NCI-H128 (cell line): Measurements from ENCODE around the gene APBA1.
A peak's percentile ranks its signal among the peaks of the same experiment; 100 is the strongest.

Experiments used
- DNase-seq: peaks from one replicate; lab custom pipeline; 2025; ENCODE audit not compliant: unreplicated experiment; lab: John Stamatoyannopoulos, UW

Gene APBA1

GRCh38 chr9:69658987-69659675 is 13.0 kb downstream of the APBA1 start:
- peak; percentile 18 for DNase-seq

- no peak for DNase-seq
Observed at GRCh38 chr9:69657269-69657668, 14.9 kb downstream of the APBA1 start.

- no peak for DNase-seq
Observed at GRCh38 chr9:69655065-69655464, 17.1 kb downstream of the APBA1 start.

GRCh38 chr9:69653261-69653660 is 18.9 kb downstream of the APBA1 start:
- DNase-seq, result no peak

- no peak for DNase-seq
Observed at GRCh38 chr9:69649566-69650250, 22.5 kb downstream of the APBA1 start.

GRCh38 chr9:69647804-69648203 is 24.4 kb downstream of the APBA1 start:
- DNase-seq, result no peak

- no peak for DNase-seq
Observed at GRCh38 chr9:69646810-69647209, 25.4 kb downstream of the APBA1 start.

- no peak for DNase-seq
Observed at GRCh38 chr9:69645488-69645887, 26.7 kb downstream of the APBA1 start.

- DNase-seq, result no peak
Observed at GRCh38 chr9:69643098-69643497, 29.1 kb downstream of the APBA1 start.

GRCh38 chr9:69637817-69638200 is 34.4 kb downstream of the APBA1 start:
- no peak for DNase-seq

- DNase-seq, result no peak
Observed at GRCh38 chr9:69637193-69637816, 34.9 kb downstream of the APBA1 start.

GRCh38 chr9:69633716-69634115 is 38.5 kb downstream of the APBA1 start:
- DNase-seq, result no peak

- DNase-seq, result no peak
Observed at GRCh38 chr9:69632768-69633167, 39.4 kb downstream of the APBA1 start.

- DNase-seq, result no peak
Observed at GRCh38 chr9:69627281-69627680, 44.9 kb downstream of the APBA1 start.

- DNase-seq, result no peak
Observed at GRCh38 chr9:69623276-69623675, 48.9 kb downstream of the APBA1 start.

- no peak for DNase-seq
Observed at GRCh38 chr9:69622676-69623075, 49.5 kb downstream of the APBA1 start.

GRCh38 chr9:69621730-69622460 is 50.3 kb downstream of the APBA1 start:
- no peak for DNase-seq

- no peak for DNase-seq
Observed at GRCh38 chr9:69620731-69621130, 51.4 kb downstream of the APBA1 start.

- DNase-seq, result no peak
Observed at GRCh38 chr9:69619233-69619632, 52.9 kb downstream of the APBA1 start.

GRCh38 chr9:69617006-69617405 is 55.2 kb downstream of the APBA1 start:
- no peak for DNase-seq

GRCh38 chr9:69615880-69616279 is 56.3 kb downstream of the APBA1 start:
- DNase-seq, result no peak

- no peak for DNase-seq
Observed at GRCh38 chr9:69611221-69611620, 61.0 kb downstream of the APBA1 start.
